Measurements from ENCODE around the gene ZBTB20.

ZBTB20 gene

GRCh38 chr3:114428044-114428595 lies 719.0 kb downstream of the ZBTB20 start:
- H3K4me3 ChIP-seq (ENCODE audit: low read depth, low read length), result no peak overlapping the region

DNA sequence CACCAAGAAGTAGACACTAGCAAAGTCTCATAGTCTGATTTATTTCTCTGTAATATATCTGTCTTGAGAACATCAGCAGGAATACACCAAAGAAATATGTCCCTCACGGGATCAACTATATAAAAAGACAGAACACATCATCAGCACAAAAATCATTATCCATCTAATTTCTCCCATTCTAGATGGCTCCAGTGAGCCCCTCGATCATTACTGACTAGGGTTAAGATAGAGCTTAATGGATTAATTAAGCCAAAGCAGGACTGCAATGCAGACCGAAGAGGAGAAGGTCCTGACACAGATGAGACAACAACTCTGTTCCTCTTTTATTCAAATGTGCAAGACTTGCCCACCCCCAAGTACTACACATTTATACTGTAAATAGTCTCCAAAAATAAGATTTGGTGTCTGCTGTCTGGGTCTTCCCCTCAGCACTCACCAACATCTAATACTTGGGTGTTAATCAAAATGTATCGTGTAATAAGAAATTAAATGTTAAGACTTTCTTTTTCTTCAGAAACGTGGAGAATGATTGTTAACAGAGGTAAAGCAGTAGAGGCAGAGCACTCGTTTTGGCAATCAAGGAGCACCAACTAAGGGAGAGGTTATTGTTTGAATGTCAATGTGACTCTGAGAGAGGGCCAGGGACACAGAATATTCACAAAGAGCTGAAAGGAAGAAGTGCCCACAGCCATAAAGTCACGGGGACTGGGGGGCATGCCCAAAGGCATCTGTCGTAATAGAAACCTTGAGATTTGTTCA lies 719.6 kb downstream of the ZBTB20 start:
- no peak overlapping the region for H3K4me3 ChIP-seq (ENCODE audit: low read depth, low read length)

DNA sequence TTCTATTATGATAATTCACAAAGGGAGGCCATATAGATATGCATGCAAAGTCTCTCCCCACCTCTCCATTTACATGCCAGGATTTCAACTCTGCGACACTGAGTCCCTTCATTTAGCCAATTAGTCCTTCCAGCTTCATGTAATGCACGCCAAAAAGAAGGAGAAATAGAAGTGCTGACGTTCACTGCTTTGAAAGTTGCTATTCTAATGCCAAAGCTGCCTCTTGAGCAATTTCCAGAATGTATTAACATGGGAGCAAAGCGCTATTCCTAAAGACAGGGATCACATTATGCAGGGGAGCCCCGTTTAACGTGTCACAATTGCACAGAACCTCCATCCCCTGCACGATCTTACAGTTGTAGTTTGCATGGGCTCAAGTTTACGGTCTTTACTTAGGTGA lies 722.8 kb downstream of the ZBTB20 start:
- no peak overlapping the region for H3K4me3 ChIP-seq (ENCODE audit: low read depth, low read length)

GRCh38 chr3:114421204-114421603 lies 725.9 kb downstream of the ZBTB20 start:
- H3K4me3 ChIP-seq (ENCODE audit: low read depth, low read length), result no peak overlapping the region

DNA sequence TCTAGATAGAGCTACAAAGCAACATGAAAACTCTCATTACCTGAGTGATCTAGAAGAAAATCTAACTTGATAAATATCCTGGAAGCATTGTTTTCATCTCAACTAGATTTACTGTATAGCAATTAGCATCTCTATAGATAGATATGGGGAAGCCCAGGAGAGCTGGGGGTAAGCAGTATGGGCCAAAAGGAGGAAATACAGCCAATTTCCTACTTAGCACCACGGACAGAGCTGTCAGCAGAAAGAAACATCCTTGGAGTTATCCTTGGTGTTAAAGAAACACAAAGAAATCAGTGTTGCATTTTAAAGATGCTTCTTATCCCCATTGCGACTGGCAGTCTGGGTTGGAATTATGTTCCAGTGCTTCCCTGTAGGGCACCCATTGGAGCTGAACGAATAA lies 727.0 kb downstream of the ZBTB20 start:
- no peak overlapping the region for H3K4me3 ChIP-seq (ENCODE audit: low read depth, low read length)

DNA sequence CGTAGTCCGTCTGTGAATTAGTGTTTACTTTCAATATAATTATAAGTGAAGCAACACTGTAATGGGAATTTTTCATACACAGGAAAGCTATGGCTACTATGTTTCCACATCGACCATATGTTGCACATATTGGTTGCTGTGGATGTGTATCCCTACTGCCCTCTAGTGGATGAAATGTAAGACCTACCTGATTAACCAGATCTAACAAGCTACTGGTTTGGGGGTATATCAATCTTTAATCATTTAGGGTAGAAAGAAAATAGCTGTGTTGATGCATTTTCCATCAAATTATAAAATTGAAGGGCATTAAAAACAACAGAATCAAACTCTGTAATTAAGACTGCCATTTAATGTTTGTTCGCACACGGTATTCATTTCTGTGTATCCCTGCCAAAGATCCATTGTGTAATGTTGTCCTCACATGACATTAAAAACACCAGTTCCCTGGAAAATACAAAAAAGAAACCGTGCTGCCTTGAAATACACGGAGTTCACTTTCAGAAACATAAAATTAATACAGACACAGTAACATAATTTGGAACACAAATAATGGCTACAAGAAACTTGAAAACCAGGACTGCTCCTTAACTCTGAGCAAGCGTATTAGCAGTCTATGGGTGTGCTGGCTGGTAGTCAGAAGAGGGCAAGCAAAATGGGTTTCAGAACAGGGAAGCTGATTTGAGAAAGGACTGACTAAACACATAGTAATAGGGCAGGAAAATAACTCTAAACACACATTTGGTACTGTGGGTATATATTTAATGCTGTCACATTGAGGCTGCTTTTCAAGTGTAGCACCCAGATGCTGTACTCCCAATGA lies 728.2 kb downstream of the ZBTB20 start:
- no peak overlapping the region for H3K4me3 ChIP-seq (ENCODE audit: low read depth, low read length)

GRCh38 chr3:114418107-114418506 lies 729.0 kb downstream of the ZBTB20 start:
- H3K4me3 ChIP-seq (ENCODE audit: low read depth, low read length), result no peak overlapping the region

- no peak overlapping the region for H3K4me3 ChIP-seq (ENCODE audit: low read depth, low read length)
Measured at GRCh38 chr3:114417675-114418074, 729.4 kb downstream of the ZBTB20 start.

- H3K4me3 ChIP-seq (ENCODE audit: low read depth, low read length), result no peak overlapping the region
Measured at GRCh38 chr3:114417265-114417664, 729.8 kb downstream of the ZBTB20 start.

- H3K4me3 ChIP-seq (ENCODE audit: low read depth, low read length), result no peak overlapping the region
Measured at GRCh38 chr3:114411811-114412803, 735.0 kb downstream of the ZBTB20 start.

DNA sequence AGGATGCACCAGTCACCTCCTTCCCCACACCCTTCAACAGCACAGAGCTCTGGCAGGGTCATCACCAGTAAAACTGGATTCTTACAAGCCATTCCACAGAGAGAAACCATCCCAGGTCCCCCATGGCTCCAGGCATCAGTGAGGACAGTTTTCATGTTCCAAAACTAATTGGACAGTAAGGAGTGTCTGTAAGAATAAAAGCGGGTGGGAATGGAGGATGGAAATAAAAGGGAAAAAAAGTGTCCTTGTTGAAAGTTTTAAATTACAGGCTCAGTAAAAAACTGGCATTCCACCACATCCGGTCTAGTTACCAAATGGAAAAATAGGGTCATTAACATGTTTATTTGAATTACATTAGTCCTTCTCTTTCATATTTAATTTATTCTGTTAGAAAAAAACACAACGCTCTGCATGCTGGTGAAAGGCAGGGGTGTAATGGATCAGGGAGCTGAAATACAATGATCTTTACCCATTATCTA lies 735.9 kb downstream of the ZBTB20 start:
- no peak overlapping the region for H3K4me3 ChIP-seq (ENCODE audit: low read depth, low read length)

GRCh38 chr3:114408736-114409670 lies 738.1 kb downstream of the ZBTB20 start:
- no peak overlapping the region for H3K4me3 ChIP-seq (ENCODE audit: low read depth, low read length)

DNA sequence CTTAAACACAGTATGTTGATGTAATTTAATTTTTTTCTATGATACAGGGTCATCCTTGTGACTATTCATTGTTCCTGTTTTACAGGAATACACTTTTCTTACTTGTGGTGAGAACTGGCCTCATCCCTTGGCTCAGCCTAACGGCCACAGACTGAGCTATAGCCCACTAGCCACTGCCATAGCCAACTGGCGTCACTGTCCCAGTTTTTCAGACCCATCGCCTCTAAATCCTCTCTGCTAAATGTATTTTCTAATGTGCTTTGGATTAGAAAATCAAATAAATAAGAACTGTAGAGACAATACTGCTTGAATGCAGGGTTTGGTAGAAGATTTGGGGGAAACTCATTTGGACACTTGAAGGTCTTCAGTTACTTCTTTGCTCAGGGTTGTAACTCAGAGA lies 740.2 kb downstream of the ZBTB20 start:
- no peak overlapping the region for H3K4me3 ChIP-seq (ENCODE audit: low read depth, low read length)

- H3K4me3 ChIP-seq (ENCODE audit: low read depth, low read length), result no peak overlapping the region
Measured at GRCh38 chr3:114406286-114406685, 740.8 kb downstream of the ZBTB20 start.

DNA sequence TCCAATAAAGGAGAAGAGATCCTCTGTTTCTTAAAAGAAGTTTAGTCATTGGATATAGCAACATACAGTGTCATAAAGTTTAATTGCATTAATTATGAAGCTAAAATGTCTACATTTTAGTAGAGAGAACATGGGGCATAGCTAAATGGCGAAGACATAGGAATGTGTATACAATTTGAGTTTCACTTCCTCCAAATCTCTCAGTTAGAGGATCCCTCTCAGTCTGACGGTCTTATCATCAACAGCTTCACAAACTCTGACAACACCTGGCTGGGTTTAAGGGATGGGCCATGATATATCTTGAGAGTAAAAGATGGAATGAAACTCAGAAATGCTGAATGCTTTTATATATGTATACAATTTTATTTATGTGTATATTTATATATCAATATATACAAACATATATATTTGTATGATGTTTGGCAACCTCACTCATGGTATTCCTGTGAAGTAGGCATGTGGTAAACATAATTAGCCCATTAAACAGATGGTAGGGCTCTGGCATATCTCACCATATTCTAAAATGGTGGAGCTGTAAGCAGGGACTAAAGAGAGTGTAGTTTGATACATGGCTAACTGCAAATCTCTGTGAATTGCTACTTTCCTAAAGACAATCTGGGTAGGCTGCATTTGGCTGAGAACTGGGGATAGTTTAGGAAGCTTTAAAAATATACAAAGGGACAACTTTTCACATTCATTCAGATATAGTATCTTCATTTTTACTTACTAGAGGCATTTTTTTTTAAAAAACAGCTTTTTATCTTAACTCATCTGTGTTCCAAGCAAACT lies 741.7 kb downstream of the ZBTB20 start:
- no peak overlapping the region for H3K4me3 ChIP-seq (ENCODE audit: low read depth, low read length)

DNA sequence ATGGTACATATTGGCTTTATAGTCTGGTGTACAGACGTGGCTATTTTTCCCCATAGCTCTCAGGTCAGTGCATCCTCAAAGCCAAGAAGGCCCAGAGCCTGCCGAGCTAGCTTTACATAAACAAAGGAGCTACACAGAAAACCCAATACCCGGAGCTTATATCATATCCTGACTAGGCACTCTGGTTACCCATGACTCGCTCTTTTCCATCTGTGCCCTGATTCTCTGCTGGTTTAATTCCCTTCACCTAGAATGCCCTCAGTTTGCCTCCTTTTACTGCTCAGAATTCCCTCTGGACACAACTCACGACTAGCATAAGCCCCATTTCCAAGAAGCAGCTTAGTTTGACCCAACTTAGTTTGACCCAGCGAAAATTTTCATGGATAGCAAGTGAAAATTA lies 742.5 kb downstream of the ZBTB20 start:
- H3K4me3 ChIP-seq (ENCODE audit: low read depth, low read length), result no peak overlapping the region

DNA sequence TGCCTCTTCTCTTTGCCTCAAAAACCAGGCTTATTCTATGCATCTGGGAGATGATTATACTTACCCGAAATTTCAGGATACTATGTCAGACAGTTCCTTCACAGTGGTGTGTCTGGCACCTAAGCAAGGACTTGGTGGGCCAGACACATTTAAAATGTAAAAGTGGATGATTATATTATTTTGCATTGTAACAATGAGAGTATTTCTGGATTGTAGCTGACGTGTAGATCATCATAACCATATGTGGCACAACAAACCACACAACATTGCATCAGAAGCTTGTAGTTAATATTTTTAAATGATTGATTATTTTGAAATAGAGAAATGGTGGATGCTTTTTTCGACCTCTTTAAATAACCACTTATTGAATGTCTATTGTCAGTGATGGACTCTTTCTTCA lies 744.2 kb downstream of the ZBTB20 start:
- H3K4me3 ChIP-seq (ENCODE audit: low read depth, low read length), result no peak overlapping the region

GRCh38 chr3:114401346-114401745 lies 745.7 kb downstream of the ZBTB20 start:
- H3K4me3 ChIP-seq (ENCODE audit: low read depth, low read length), result no peak overlapping the region

GRCh38 chr3:114400371-114400770 lies 746.7 kb downstream of the ZBTB20 start:
- H3K4me3 ChIP-seq (ENCODE audit: low read depth, low read length), result no peak overlapping the region
